ENCODE results near the gene PATZ1. TPM values are rescaled to one million over a fixed set of nuclear protein-coding genes. Genes with fewer than 3 reads are reported as not detected.

The PATZ1 gene
- total and polyA plus RNA-seq, 2 of the 8 experiments (the other 6 are each of a cell fraction or from before 2014, with no cell fraction given): 62.1 to 70.9 TPM

- no peak for TF ChIP-seq KDM5A (IDR thresholded peaks at IDR 0.05; ENCODE audit: low read length)
- TF ChIP-seq GTF2F1 (IDR thresholded peaks at IDR 0.05; ENCODE audit: borderline replicate concordance, low read depth, low read length): no peak
- TF ChIP-seq SIRT6 (IDR thresholded peaks at IDR 0.05; ENCODE audit: low read length): no peak
- TF ChIP-seq CTBP2 (IDR thresholded peaks at IDR 0.05; ENCODE audit: borderline replicate concordance, insufficient read depth, insufficient read length, low read length): peak; percentile 85
- no peak for TF ChIP-seq RXRA (IDR thresholded peaks at IDR 0.05; ENCODE audit: insufficient read depth, low read depth, low read length)
- peak; percentile 81 for TF ChIP-seq MAX (IDR thresholded peaks at IDR 0.05)
- TF ChIP-seq BRCA1 (IDR thresholded peaks at IDR 0.05; ENCODE audit: low read depth, low read length): no peak
- TF ChIP-seq EGR1 (IDR thresholded peaks at IDR 0.05; ENCODE audit: borderline replicate concordance, low read depth, low read length): no peak; the same call in 1 of the 2 replicates
- TF ChIP-seq SP4 (IDR thresholded peaks at IDR 0.05; ENCODE audit: low read length): peak; percentile 73; the same call in 1 of the 2 replicates
- TF ChIP-seq TCF12 (IDR thresholded peaks at IDR 0.05; ENCODE audit: low read depth, low read length): peak; percentile 99
- no peak for TF ChIP-seq RFX5 (IDR thresholded peaks at IDR 0.05; ENCODE audit: borderline replicate concordance, low read depth, low read length)
- TF ChIP-seq CBX5 (IDR thresholded peaks at IDR 0.05; ENCODE audit: low read depth, low read length): no peak
- no peak for TF ChIP-seq CTCF (IDR thresholded peaks at IDR 0.05; ENCODE audit: control extremely low read depth in 1 of 3, insufficient read depth in 1 of 3, low read depth in 1 of 3, low read length in 3 of 3)
Measured at GRCh38 chr22:31343235-31344191, 2.6 kb downstream of the PATZ1 start (continued).
